Effector memory CD8-positive, alpha-beta T cell (primary cell): Measurements from ENCODE around the gene RETREG2.

Experiments used
- ATAC-seq: fragments of 150-1000 bp; cut with Tn5 transposase; replicated peaks from 2 replicates; pipeline ENCODE4 v1.10.0; 2021; ENCODE audit warnings: mild to moderate bottlenecking, moderate library complexity
- DNase-seq, 3 experiments: peaks; one replicate each; pipeline ENCODE4 v3.0.0; 2021
- H3K27ac Mint-ChIP-seq, 2 donors: one replicate each; pipeline ENCODE4 v1.8.0; 2022; ENCODE audit warnings: mild to moderate bottlenecking in 2 of 2, mixed read lengths in 2 of 2, moderate library complexity in 2 of 2
- H3K27me3 Mint-ChIP-seq, 2 donors: one replicate each; pipeline ENCODE4 v1.8.0; 2022; ENCODE audit warnings: mixed read lengths in 2 of 2
- H3K36me3 Mint-ChIP-seq: one replicate; pipeline ENCODE4 v1.8.0; 2022; ENCODE audit warnings: mild to moderate bottlenecking, moderate library complexity, mixed read lengths; ENCODE audit not compliant: insufficient read depth
- H3K4me1 Mint-ChIP-seq, 2 donors: one replicate each; pipeline ENCODE4 v1.8.0; 2022; ENCODE audit warnings: low read depth in 2 of 2, mixed read lengths in 2 of 2
- H3K4me3 Mint-ChIP-seq, 2 donors: one replicate each; pipeline ENCODE4 v1.8.0; 2022; ENCODE audit warnings: mild to moderate bottlenecking in 2 of 2, mixed read lengths in 2 of 2, moderate library complexity in 2 of 2
- H3K9me3 Mint-ChIP-seq, 2 donors: one replicate each; pipeline ENCODE4 v1.8.0; 2022; ENCODE audit warnings: mixed read lengths in 2 of 2

The RETREG2 gene

DNA sequence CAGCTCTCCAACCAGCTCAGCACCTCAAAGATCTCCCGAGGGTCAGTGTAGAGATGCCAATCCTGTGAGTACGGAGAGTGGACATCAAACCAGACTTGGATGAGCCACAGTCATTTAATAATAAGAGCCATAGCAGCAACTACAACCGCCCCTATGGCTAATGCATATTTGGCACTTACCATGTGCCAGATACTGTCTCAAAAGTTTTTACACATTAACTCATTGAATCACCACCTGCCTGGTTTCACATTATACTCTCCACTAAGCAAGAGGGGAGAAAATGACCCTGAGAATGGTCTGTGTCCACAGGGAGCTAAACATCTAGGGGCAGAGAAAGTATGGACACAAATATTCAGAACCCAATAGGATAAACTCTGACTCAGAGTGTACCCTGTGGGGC, 3.9 kb upstream of the RETREG2 start:
- H3K4me1 Mint-ChIP-seq, result peaks cover 40 to 41% of the 10 kb centered on the region in 2 donors
- H3K36me3 Mint-ChIP-seq, result peaks cover 43% of the 10 kb centered on the region
- no peaks in the 10 kb centered on the region for H3K9me3 Mint-ChIP-seq
- DNase-seq (no peak), ATAC-seq (no peak)
- H3K27ac Mint-ChIP-seq, result peak overlapping the region; percentile 52 to 85
- peak overlapping the region in 1 of 2 donors; percentile 59 for H3K4me3 Mint-ChIP-seq
- H3K27me3 Mint-ChIP-seq, result no peaks in the 10 kb centered on the region

DNA sequence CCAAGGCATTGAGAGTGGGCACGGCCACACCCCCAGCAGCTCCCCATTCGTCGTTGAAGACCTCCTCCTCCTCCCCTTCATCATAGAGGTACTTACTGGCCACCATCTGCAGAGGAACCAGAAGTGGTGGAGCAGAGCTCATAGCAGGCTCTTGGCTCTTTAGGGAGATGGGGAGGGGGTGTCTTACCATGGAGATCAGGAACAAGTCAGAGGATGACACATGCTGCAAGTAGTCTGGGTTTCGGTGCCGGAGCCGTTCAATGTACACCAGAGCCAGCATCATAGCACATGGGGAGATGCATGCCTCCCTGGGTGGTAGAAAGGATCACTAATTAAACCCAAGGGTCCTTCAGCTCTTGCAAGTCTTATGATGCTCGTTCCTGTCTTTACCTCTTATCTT, 3.3 kb upstream of the RETREG2 start:
- peaks cover 39% of the 10 kb centered on the region for H3K36me3 Mint-ChIP-seq
- peaks cover 45 to 46% of the 10 kb centered on the region in 2 donors for H3K4me1 Mint-ChIP-seq
- ATAC-seq (no peak), DNase-seq (no peak)
- H3K27me3 Mint-ChIP-seq, result no peaks in the 10 kb centered on the region
- peak overlapping the region; percentile 52 to 85 for H3K27ac Mint-ChIP-seq
- peak overlapping the region; percentile 87 to 98 for H3K4me3 Mint-ChIP-seq
- no peaks in the 10 kb centered on the region for H3K9me3 Mint-ChIP-seq

DNA sequence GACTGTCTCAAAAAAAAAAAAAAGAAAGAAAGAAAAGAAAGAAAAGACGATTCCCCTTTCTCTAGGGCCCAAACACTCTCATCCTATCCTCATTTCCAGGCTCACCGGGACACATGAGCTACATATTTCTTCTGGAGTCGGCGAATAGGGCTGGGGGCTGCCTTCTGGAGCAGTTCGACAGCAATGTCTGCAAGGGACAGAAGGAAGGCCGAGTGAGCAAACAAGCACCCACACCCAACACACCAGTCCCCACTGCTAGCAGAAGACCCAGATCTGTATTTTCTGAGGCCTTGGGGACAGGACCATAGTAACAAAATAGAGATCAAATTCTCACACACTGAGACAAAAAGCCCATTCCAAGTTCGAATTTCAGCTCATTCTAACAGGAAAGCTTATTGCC, 2.6 kb upstream of the RETREG2 start:
- no peaks in the 10 kb centered on the region for H3K27me3 Mint-ChIP-seq
- DNase-seq, result no peak
- no peak for ATAC-seq
- H3K36me3 Mint-ChIP-seq, result peaks cover 36% of the 10 kb centered on the region
- H3K4me1 Mint-ChIP-seq, result peaks cover 45 to 46% of the 10 kb centered on the region in 2 donors
- H3K27ac Mint-ChIP-seq, result peak overlapping the region; percentile 72 to 97
- H3K4me3 Mint-ChIP-seq, result peak overlapping the region; percentile 87 to 98
- no peaks in the 10 kb centered on the region for H3K9me3 Mint-ChIP-seq

DNA sequence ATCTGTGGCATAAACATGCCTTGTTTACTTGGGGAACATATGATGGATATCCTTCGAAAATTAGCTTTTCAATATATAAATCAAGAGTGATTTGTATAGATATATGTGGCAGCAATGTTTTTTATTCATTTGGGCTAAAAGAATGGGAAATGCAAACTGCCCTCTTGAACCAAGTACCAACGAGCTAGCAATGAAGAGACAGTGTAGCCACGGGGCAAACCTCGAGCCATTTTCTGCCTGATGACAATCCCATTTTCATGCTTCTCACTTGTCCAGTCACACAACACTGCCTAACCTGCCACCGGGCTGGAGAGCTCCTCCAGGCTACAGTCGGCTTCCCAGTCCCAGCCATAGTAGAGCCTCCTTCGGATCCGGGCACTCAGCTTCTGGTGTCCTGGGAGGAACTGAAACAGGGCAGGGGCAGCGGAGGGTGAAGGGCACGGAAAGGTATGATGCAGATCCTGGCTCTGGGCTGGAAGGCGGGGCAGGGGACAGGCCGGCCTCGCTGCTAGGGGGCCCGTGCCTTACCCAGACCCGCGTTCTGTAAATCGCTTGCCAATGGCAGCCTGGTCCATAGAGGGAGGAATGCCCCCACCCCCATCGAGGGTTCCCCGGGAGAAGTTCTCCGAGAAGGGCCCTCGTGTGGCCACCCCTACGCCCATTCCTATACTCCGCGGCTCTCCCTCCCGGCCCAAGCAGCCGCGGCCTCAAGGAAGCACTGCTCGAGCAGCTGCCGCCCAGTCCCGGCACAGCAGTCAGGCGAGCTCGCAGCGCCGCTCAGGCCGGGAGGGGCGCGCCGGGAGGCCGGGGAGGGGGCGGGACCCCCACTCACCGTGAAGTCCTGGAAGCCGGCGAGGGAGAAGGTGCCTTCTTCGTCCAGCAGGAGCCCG, 1.9 kb upstream of the RETREG2 start:
- DNase-seq (peak; percentile 11 to 18 (median 15)), ATAC-seq (peak; percentile 14)
- Mint-ChIP-seq H3K36me3 (peaks cover 42% of the 10 kb centered on the region), H3K9me3 (no peaks in the 10 kb centered on the region), H3K27me3 (no peaks in the 10 kb centered on the region), H3K4me1 (peaks cover 47 to 50% of the 10 kb centered on the region in 2 donors), H3K27ac (peak overlapping the region; percentile 72 to 97), H3K4me3 (peak overlapping the region; percentile 87 to 98)

DNA sequence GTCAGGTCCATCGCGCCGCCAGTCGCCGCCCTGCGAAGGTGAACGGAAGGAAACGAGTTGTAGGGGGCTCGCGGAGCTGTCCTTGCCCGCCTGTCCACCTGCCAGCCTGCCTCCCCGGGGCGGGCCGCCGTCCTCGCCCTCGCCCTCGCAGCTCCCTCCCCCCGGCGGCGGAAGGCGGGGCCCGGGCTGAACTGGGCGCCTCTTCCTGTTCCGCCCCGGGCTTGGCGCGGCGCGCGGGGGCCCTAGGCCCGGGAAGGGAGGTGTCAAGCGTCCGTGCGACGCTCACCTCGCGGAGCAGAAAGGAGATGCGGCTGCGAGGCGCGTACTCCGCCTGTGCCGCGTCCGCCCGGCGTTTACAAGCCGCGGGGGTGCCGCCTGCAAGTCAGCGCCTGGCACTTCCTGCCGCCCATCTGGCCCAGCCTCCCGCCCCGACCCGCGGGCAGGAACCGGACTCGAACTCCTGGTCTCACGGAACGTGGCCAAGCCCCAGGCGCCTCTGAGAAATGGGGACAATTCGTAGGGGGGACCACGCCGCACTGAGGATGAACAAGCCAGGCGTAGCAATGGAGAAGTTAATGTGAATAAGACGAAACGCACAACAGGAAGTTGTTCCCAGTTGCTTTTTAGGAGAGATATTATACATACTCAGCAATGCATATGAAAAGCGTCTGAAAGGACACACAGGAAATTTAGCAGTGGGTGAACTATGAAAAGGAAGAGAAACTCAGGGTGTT, 1.1 kb upstream of the RETREG2 start, which contains the start of gene CNPPD1:
Gene CNPPD1 (minus strand): TSS at position 108 of the 734 bp plus-strand sequence. CDS start 97 bp downstream, at position 11.
- H3K4me3 Mint-ChIP-seq, result peak within 1 kb of the TSS; percentile 87 to 98
- peak; percentile 76 for ATAC-seq
- H3K27me3 Mint-ChIP-seq, result no peaks in the 10 kb centered on the region
- peaks cover 49% of the 10 kb centered on the region for H3K36me3 Mint-ChIP-seq
- peak within 1 kb of the TSS; percentile 97 to 98 for H3K27ac Mint-ChIP-seq
- H3K9me3 Mint-ChIP-seq, result no peaks in the 10 kb centered on the region
- H3K4me1 Mint-ChIP-seq, result peaks cover 47 to 51% of the 10 kb centered on the region in 2 donors
- peak; percentile 85 to 88 (median 86) for DNase-seq

DNA sequence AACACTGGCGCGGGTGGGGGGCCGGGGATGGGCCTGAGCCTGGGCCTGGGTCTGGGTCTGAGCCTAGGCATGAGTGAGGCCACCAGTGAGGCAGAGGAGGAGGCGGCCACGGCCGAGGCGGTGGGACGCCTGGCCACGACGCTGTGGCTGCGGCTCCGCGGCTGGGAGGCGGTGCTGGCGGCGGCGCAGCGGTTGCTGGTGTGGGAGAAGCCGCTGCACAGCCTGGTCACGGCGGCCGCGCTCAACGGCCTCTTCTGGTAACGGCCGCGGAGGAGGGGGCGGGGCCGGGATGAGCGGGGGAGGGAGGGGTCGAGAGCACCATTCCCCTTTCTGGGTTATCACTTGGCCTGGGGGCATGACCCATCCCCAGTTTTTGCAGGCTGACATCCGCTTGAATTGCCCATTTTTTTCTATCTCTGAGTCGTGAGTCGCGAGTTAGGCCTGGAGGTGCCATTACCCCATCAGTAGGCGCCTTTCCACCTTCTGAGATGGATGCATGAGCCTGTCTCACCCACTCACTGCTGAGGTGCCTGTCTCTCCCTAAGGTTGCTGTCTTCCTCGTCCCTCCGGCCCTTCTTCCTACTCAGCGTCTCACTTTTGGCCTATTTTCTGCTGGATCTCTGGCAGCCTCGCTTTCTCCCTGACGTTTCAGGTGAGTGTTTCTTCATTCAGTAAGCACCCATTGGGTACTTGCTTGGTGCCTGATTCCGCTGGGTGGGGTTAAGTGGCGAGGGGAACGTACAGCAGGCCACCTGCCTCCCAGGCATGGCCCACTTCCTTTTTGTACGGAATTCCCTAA, 501 bp downstream of the RETREG2 start:
- no peaks in the 10 kb centered on the region for H3K9me3 Mint-ChIP-seq
- no peaks in the 10 kb centered on the region for H3K27me3 Mint-ChIP-seq
- DNase-seq (peak in 1 of 3 experiments; percentile 8), ATAC-seq (peak; percentile 7)
- H3K36me3 Mint-ChIP-seq, result peaks cover 51% of the 10 kb centered on the region
- peaks cover 50 to 51% of the 10 kb centered on the region in 2 donors for H3K4me1 Mint-ChIP-seq
- H3K27ac Mint-ChIP-seq, result peak overlapping the region; percentile 97 to 98
- peak overlapping the region; percentile 87 to 98 for H3K4me3 Mint-ChIP-seq

DNA sequence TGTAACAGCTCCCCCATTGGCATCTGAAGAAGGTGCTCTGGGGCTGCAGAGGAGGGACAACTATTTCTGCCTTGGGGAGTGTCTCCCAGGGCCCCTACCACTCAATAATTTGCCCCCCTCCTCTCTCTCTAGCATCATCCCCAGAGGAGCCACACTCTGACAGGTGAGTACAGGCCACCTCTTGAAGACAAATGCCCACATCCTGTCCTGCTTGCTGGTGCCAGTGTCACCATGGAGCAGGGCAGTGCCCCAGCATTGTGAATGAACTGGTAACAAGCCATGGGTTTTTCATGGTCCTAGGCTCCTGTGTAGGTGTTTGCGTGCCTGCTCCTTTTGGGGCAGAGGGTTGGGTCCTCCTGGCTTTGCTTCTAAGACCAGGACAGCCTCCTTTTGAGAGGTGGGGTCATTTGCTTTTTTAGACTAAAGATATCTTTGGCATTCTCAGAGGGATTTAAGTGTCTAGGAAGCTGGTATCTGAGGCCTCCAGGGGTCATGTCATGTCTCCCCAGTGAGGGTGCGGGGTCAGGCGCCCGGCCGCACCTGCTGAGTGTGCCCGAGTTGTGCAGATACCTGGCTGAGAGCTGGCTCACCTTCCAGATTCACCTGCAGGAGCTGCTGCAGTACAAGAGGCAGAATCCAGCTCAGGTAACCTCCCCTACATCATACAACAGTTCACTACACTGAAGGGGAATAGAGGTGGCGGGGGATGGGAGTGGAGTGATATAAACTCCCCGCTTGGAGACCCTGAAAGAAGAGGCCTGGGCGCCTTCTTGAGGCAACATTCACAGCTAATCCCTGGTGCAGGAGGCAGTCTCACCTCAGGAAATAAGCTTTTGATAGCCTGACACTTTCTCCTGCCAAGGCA, 1.8 kb downstream of the RETREG2 start:
- peaks cover 50% of the 10 kb centered on the region for H3K36me3 Mint-ChIP-seq
- peaks cover 40 to 43% of the 10 kb centered on the region in 2 donors for H3K4me1 Mint-ChIP-seq
- no peaks in the 10 kb centered on the region for H3K27me3 Mint-ChIP-seq

DNA sequence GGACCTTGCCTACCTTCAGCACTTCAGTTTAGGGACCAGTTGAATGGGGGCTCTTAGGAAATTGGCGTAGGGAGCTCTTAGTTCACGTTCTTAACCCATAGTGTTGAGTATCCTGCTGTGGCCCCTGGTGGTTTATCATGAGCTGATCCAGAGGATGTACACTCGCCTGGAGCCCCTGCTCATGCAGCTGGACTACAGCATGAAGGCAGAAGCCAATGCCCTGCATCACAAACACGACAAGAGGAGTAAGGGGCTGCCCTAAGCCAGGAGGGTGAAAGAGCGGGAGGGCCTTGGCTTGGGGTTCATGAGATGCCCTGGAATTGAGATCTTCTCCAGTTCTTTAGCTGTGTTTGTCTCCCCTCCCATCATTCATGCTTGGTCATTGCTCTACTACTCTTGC, 2.9 kb downstream of the RETREG2 start:
- Mint-ChIP-seq H3K27ac (peak overlapping the region in 1 of 2 donors; percentile 81), H3K9me3 (no peaks in the 10 kb centered on the region), H3K4me1 (peaks cover 33 to 40% of the 10 kb centered on the region in 2 donors), H3K36me3 (peaks cover 53% of the 10 kb centered on the region), H3K4me3 (no peak overlapping the region), H3K27me3 (no peaks in the 10 kb centered on the region)
- ATAC-seq, result no peak
- DNase-seq, result no peak

More for the DNA sequence above, 1.8 kb downstream of the RETREG2 start:
- ATAC-seq (no peak), DNase-seq (no peak)
- H3K4me3 Mint-ChIP-seq, result peak overlapping the region; percentile 87 to 98
- H3K9me3 Mint-ChIP-seq, result no peaks in the 10 kb centered on the region
- peak overlapping the region; percentile 97 to 98 for H3K27ac Mint-ChIP-seq

DNA sequence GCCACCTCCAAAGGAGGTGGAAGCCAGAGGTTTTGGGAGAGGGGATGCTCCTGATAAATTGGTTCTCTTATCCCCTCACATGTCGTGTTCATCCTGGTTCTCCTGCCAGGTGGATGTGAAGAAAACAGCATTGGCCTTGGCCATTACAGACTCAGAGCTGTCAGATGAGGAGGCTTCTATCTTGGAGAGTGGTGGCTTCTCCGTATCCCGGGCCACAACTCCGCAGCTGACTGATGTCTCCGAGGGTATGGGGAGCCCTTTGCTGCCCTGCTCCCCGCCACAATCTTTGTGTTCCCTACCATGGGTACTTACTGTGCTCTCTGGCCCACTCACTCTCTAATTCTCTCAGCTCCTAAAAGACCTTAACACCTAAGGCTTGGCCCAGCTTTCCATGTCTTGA, 3.5 kb downstream of the RETREG2 start:
- DNase-seq (no peak), ATAC-seq (no peak)
- no peaks in the 10 kb centered on the region for H3K27me3 Mint-ChIP-seq
- no peak overlapping the region for H3K4me3 Mint-ChIP-seq
- no peaks in the 10 kb centered on the region for H3K9me3 Mint-ChIP-seq
- H3K27ac Mint-ChIP-seq, result peak overlapping the region; percentile 49 to 81
- H3K4me1 Mint-ChIP-seq, result peaks cover 31 to 36% of the 10 kb centered on the region in 2 donors
- peaks cover 53% of the 10 kb centered on the region for H3K36me3 Mint-ChIP-seq

DNA sequence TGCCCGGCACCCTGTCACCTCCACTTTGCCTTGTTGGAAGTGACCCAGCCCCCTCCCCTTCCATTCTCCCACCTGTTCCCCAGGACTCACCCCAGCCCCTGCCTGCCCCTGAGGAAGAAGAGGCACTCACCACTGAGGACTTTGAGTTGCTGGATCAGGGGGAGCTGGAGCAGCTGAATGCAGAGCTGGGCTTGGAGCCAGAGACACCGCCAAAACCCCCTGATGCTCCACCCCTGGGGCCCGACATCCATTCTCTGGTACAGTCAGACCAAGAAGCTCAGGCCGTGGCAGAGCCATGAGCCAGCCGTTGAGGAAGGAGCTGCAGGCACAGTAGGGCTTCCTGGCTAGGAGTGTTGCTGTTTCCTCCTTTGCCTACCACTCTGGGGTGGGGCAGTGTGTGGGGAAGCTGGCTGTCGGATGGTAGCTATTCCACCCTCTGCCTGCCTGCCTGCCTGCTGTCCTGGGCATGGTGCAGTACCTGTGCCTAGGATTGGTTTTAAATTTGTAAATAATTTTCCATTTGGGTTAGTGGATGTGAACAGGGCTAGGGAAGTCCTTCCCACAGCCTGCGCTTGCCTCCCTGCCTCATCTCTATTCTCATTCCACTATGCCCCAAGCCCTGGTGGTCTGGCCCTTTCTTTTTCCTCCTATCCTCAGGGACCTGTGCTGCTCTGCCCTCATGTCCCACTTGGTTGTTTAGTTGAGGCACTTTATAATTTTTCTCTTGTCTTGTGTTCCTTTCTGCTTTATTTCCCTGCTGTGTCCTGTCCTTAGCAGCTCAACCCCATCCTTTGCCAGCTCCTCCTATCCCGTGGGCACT, 4.5 kb downstream of the RETREG2 start:
- H3K27me3 Mint-ChIP-seq, result no peaks in the 10 kb centered on the region
- ATAC-seq (no peak), DNase-seq (no peak)
- H3K4me3 Mint-ChIP-seq, result no peak overlapping the region
- H3K9me3 Mint-ChIP-seq, result no peaks in the 10 kb centered on the region
- peak overlapping the region in 1 of 2 donors; percentile 81 for H3K27ac Mint-ChIP-seq
- peaks cover 50% of the 10 kb centered on the region for H3K36me3 Mint-ChIP-seq
- peaks cover 25 to 31% of the 10 kb centered on the region in 2 donors for H3K4me1 Mint-ChIP-seq

DNA sequence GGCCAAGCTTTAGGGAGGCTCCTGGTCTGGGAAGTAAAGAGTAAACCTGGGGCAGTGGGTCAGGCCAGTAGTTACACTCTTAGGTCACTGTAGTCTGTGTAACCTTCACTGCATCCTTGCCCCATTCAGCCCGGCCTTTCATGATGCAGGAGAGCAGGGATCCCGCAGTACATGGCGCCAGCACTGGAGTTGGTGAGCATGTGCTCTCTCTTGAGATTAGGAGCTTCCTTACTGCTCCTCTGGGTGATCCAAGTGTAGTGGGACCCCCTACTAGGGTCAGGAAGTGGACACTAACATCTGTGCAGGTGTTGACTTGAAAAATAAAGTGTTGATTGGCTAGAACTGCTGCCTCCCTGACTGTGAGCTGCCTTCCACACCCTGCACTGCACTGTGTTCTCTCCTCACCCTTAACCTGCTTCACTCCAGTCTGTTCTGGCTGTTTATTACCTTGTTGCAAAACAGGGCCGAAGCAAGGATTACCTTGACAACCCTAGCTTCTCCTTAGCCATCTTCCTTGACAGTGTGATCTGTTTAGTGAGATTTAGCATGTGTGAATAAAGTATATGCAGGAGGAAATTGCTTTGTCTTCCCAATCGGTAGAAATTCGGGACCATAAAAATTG, 5.2 kb downstream of the RETREG2 start:
- Mint-ChIP-seq H3K27me3 (no peaks in the 10 kb centered on the region), H3K9me3 (no peaks in the 10 kb centered on the region), H3K36me3 (peaks cover 43% of the 10 kb centered on the region), H3K4me1 (peaks cover 22 to 30% of the 10 kb centered on the region in 2 donors), H3K27ac (peak overlapping the region in 1 of 2 donors; percentile 81), H3K4me3 (no peak overlapping the region)
- DNase-seq, result no peak
- no peak for ATAC-seq
